Loucy (cell line): ENCODE results near the gene C17orf67.

Source experiments
- H2AFZ ChIP-seq: fragments of 200-600 bp; sonication (generic); 2 replicates; pipeline ENCODE4 v1.6.0; 2016; ENCODE audit warnings: antibody characterized with exemption, mild to moderate bottlenecking, low read length, moderate library complexity
- H3F3A ChIP-seq: fragments of 200-600 bp; 2 replicates; pipeline ENCODE4 v1.6.0; 2016; ENCODE audit warnings: antibody characterized with exemption, low read depth, mild to moderate bottlenecking
- H3K27me3 ChIP-seq: fragments of 200-600 bp; sonication (generic); 2 replicates; pipeline ENCODE4 v1.6.1; 2014; ENCODE audit warnings: low read length, mild to moderate bottlenecking; ENCODE audit not compliant: insufficient read depth, poor library complexity, severe bottlenecking
- H3K36me3 ChIP-seq: fragments of 200-600 bp; sonication (generic); 2 replicates; pipeline ENCODE4 v1.6.1; 2016; ENCODE audit warnings: low read length; ENCODE audit not compliant: insufficient read depth
- H3K4me1 ChIP-seq: fragments of 200-600 bp; sonication (generic); 2 replicates; pipeline ENCODE4 v1.5.1; 2014; ENCODE audit warnings: low read length, mild to moderate bottlenecking; ENCODE audit not compliant: insufficient read depth, poor library complexity, severe bottlenecking
- H3K4me2 ChIP-seq: fragments of 200-600 bp; sonication (generic); 2 replicates; pipeline ENCODE4 v1.6.0; 2014; ENCODE audit warnings: antibody characterized with exemption, low read length, low read depth, mild to moderate bottlenecking; ENCODE audit not compliant: poor library complexity, severe bottlenecking
- H3K4me3 ChIP-seq: fragments of 200-600 bp; sonication (generic); 2 replicates; pipeline ENCODE4 v1.5.1; 2014; ENCODE audit warnings: low read length, mild to moderate bottlenecking, mixed read lengths; ENCODE audit not compliant: poor library complexity, severe bottlenecking
- H3K79me2 ChIP-seq: fragments of 200-600 bp; sonication (generic); 2 replicates; pipeline ENCODE4 v1.6.1; 2014; ENCODE audit warnings: low read length; ENCODE audit not compliant: insufficient read depth
- H3K9ac ChIP-seq: fragments of 200-600 bp; sonication (generic); 2 replicates; pipeline ENCODE4 v1.6.0; 2014; ENCODE audit warnings: mild to moderate bottlenecking, low read depth, low read length, moderate library complexity; ENCODE audit not compliant: poor library complexity, severe bottlenecking
- H3K9me2 ChIP-seq: fragments of 200-600 bp; sonication (generic); replicated peaks from 2 replicates; pipeline ENCODE4 v1.6.1; 2016; ENCODE audit warnings: low read depth, low read length, mixed read lengths
- H3K9me3 ChIP-seq: fragments of 200-600 bp; sonication (generic); 2 replicates; pipeline ENCODE4 v1.6.1; 2014; ENCODE audit warnings: mild to moderate bottlenecking, antibody characterized with exemption, low read length, low read depth; ENCODE audit not compliant: insufficient read depth
- H4K20me1 ChIP-seq: fragments of 200-600 bp; sonication (generic); 2 replicates; pipeline ENCODE4 v1.6.0; 2014; ENCODE audit warnings: antibody characterized with exemption, low read length, mild to moderate bottlenecking; ENCODE audit not compliant: insufficient read depth, poor library complexity, severe bottlenecking
- EZH2phosphoT487 ChIP-seq: fragments of 200-600 bp; IDR thresholded peaks from 2 replicates; pipeline ENCODE4 v1.6.1; 2018; ENCODE audit warnings: antibody characterized with exemption, mild to moderate bottlenecking, moderate library complexity, borderline replicate concordance
- TF ChIP-seq, protein P1 (sequence below): fragments of 200-600 bp; sonication (generic); conservative IDR thresholded peaks from 2 replicates; pipeline ENCODE4 v1.5.1; 2014; ENCODE audit warnings: mild to moderate bottlenecking, antibody characterized with exemption, low read length

Gene C17orf67

DNA sequence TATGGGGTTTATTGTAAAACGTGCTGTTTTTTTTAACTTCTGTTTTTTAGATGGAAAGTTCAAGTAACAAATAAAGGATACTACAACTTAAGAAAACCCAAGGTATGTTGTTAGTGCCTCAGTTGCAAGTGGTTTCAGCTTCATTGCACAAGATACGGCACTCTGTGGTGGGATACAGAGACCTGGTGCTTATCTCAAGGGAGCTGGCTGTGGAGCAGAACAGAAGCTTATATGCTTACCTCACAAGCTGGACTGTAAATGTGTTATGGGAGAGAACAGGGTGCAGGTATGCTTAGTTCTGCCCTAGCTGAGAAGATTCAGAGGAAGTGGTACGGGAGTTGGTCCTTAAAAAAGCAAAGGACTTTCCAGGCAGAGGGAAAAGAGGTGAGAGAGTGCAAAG lies 15.4 kb upstream of the C17orf67 start:
- Histone ChIP-seq H3K36me3 (peaks cover 68% of the 10 kb centered on the region), H3K27me3 (no peaks in the 10 kb centered on the region), H2AFZ (no peak overlapping the region), H4K20me1 (no peaks in the 10 kb centered on the region), H3K4me3 (no peak overlapping the region), H3F3A (no peaks in the 10 kb centered on the region), H3K4me2 (no peak overlapping the region), H3K4me1 (peaks cover 9% of the 10 kb centered on the region), H3K9me2 (no peaks in the 10 kb centered on the region), H3K79me2 (peaks cover 5% of the 10 kb centered on the region), H3K9me3 (no peaks in the 10 kb centered on the region), H3K9ac (no peak overlapping the region)
- TF ChIP-seq EZH2phosphoT487 = no peak
- TF ChIP-seq, protein P1, sequence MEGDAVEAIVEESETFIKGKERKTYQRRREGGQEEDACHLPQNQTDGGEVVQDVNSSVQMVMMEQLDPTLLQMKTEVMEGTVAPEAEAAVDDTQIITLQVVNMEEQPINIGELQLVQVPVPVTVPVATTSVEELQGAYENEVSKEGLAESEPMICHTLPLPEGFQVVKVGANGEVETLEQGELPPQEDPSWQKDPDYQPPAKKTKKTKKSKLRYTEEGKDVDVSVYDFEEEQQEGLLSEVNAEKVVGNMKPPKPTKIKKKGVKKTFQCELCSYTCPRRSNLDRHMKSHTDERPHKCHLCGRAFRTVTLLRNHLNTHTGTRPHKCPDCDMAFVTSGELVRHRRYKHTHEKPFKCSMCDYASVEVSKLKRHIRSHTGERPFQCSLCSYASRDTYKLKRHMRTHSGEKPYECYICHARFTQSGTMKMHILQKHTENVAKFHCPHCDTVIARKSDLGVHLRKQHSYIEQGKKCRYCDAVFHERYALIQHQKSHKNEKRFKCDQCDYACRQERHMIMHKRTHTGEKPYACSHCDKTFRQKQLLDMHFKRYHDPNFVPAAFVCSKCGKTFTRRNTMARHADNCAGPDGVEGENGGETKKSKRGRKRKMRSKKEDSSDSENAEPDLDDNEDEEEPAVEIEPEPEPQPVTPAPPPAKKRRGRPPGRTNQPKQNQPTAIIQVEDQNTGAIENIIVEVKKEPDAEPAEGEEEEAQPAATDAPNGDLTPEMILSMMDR = no peak

DNA sequence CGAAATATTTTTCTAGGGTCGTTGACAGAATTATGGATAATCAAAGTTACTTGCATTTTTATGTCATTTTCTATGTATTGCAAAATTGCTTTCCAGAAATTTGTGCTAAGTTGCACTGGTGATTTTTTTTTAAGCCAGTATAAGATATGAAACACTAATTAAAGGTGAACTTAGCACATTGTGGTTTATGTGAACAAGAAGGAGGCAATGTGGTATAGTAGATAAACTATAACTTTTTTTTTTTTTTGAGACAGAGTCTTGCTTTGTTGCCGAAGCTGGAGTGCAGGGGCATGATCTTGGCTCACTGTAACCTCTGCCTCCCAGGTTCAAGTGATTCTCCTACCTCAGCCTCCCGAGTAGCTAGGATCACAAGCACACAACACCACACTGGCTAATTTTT lies 13.4 kb upstream of the C17orf67 start:
- Histone ChIP-seq H3K4me3 (no peak overlapping the region), H4K20me1 (peaks cover 11% of the 10 kb centered on the region), H3K79me2 (peaks cover 24% of the 10 kb centered on the region), H3F3A (no peaks in the 10 kb centered on the region), H3K9me3 (no peaks in the 10 kb centered on the region), H3K4me1 (peaks cover 17% of the 10 kb centered on the region), H2AFZ (no peak overlapping the region), H3K36me3 (peaks cover 67% of the 10 kb centered on the region), H3K9ac (no peak overlapping the region), H3K27me3 (no peaks in the 10 kb centered on the region), H3K4me2 (no peak overlapping the region), H3K9me2 (no peaks in the 10 kb centered on the region)
- TF ChIP-seq, protein P1 = no peak
- TF ChIP-seq EZH2phosphoT487 = no peak

DNA sequence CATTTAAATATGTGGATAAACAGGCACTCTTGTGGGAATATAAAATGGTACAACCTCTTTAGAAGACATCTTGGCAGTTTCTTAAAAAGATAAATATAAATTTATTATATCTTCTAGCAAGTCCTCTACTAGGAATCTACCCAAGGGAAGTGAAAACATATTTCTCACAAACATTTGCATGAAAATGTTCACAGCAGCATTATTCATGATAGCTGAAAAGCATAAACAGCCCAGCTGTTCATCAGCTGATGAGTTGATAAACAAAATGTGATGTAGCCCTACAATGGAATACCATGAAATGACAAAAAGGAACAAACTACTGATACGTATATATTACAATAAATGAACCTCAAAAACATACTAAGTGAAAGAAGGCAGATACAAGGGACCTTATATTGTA lies 12.2 kb upstream of the C17orf67 start:
- Histone ChIP-seq H4K20me1 (peaks cover 16% of the 10 kb centered on the region), H3K79me2 (peaks cover 33% of the 10 kb centered on the region), H3K27me3 (no peaks in the 10 kb centered on the region), H3K4me1 (peaks cover 17% of the 10 kb centered on the region), H2AFZ (no peak overlapping the region), H3K36me3 (peaks cover 58% of the 10 kb centered on the region), H3K9me3 (no peaks in the 10 kb centered on the region), H3K9ac (no peak overlapping the region), H3F3A (no peaks in the 10 kb centered on the region), H3K4me2 (no peak overlapping the region), H3K4me3 (no peak overlapping the region), H3K9me2 (no peaks in the 10 kb centered on the region)
- TF ChIP-seq EZH2phosphoT487 = no peak
- TF ChIP-seq, protein P1 = no peak
